Measurements from ENCODE around the gene PCNA. TPM values are rescaled to one million over a fixed set of nuclear protein-coding genes. Genes with fewer than 3 reads are reported as not detected.

The PCNA gene
- total and polyA plus RNA-seq, 2 donors (not counting 1 experiment from before 2014, with no cell fraction given): 75.6 to 144 TPM

GRCh38 chr20:5136096-5136495, 16.3 kb upstream of the PCNA start:
- Histone ChIP-seq H3K79me2 (ENCODE audit: control insufficient read depth, insufficient read depth, low read length) (peaks cover 21% of the 10 kb centered on the region), H3K36me3 (ENCODE audit: control insufficient read depth, insufficient read depth, low read length) (no peaks in the 10 kb centered on the region), H3K27me3 (ENCODE audit: control insufficient read depth, insufficient read depth, low read length) (no peaks in the 10 kb centered on the region), H3K4me3 (replicated peaks in 1 of 4; ENCODE audit: control extremely low read depth in 1 of 4, insufficient read depth in 1 of 4, low read depth in 3 of 4, low read length in 4 of 4) (no peak overlapping the region), H3K9me3 (ENCODE audit: control insufficient read depth, insufficient read depth, low read depth, low read length) (no peaks in the 10 kb centered on the region), H3K9ac (ENCODE audit: insufficient read depth, low read length) (no peak overlapping the region), H3K4me1 (ENCODE audit: control insufficient read depth, extremely low read depth, insufficient read depth, low read length) (no peaks in the 10 kb centered on the region), H2AFZ (ENCODE audit: low read length) (no peak overlapping the region), H3K27ac (ENCODE audit: insufficient read depth, low read length) (no peak overlapping the region), H4K20me1 (ENCODE audit: control insufficient read depth, extremely low read depth, insufficient read depth, low read length) (no peaks in the 10 kb centered on the region), H3K4me2 (ENCODE audit: extremely low read depth, insufficient read depth, low read length) (no peak overlapping the region)
- TF ChIP-seq CTCF (conservative IDR thresholded peaks at IDR 0.05 in 1 of 2, IDR thresholded peaks at IDR 0.05 in 1 of 2; ENCODE audit: low read depth in 1 of 2, low read length in 2 of 2): no peak
- TF ChIP-seq EZH2 (IDR thresholded peaks at IDR 0.05; ENCODE audit: low read length, missing control alignments): no peak
- peak in 1 of 2 donors; percentile 36 for DNase-seq (ENCODE audit: low read depth in 2 of 2)

DNA sequence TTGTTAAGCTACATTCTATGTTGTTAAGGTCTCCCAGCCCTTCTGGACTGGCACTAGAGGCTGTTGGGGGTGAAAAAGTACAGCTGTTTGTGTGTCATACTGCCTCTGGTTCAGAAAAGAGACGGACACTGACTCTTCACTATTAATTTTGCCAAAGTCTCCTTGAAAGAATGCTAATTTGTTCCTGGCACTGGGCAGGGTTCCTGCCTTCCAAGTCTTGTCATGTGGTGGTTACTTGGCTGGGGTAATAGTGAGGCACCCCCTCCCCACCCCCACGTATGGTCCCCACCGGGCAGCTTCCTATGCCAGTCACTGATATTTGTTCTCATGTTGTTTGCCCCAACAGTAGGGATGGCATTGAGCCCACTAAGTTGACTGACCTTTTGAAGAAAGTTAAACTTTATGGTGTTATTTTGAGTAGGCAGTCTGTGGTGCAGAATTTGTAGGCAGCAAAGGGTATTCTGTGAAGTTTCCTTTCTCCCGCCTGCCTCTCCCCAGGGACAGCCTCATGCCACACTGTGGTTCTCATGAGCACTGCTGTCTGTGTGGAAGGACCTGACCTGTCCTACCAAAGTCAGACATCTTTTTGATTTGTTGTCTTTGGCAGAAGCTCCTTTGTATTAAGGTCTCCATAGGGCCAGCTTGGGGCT, 15.7 kb upstream of the PCNA start:
- no peak for DNase-seq (ENCODE audit: low read depth in 2 of 2)
- H3K4me2 ChIP-seq (ENCODE audit: extremely low read depth, insufficient read depth, low read length): no peak overlapping the region
- H3K79me2 ChIP-seq (ENCODE audit: control insufficient read depth, insufficient read depth, low read length): peaks cover 21% of the 10 kb centered on the region
- TF ChIP-seq CTCF (conservative IDR thresholded peaks at IDR 0.05 in 1 of 2, IDR thresholded peaks at IDR 0.05 in 1 of 2; ENCODE audit: low read depth in 1 of 2, low read length in 2 of 2) (no peak), EZH2 (IDR thresholded peaks at IDR 0.05; ENCODE audit: low read length, missing control alignments) (no peak)
- no peak overlapping the region for H3K9ac ChIP-seq (ENCODE audit: insufficient read depth, low read length)
- no peak overlapping the region for H3K27ac ChIP-seq (ENCODE audit: insufficient read depth, low read length)
- H3K9me3 ChIP-seq (ENCODE audit: control insufficient read depth, insufficient read depth, low read depth, low read length): no peaks in the 10 kb centered on the region
- no peaks in the 10 kb centered on the region for H4K20me1 ChIP-seq (ENCODE audit: control insufficient read depth, extremely low read depth, insufficient read depth, low read length)
- no peaks in the 10 kb centered on the region for H3K4me1 ChIP-seq (ENCODE audit: control insufficient read depth, extremely low read depth, insufficient read depth, low read length)
- H2AFZ ChIP-seq (ENCODE audit: low read length): no peak overlapping the region
- no peaks in the 10 kb centered on the region for H3K36me3 ChIP-seq (ENCODE audit: control insufficient read depth, insufficient read depth, low read length)
- no peak overlapping the region for H3K4me3 ChIP-seq (replicated peaks in 1 of 4; ENCODE audit: control extremely low read depth in 1 of 4, insufficient read depth in 1 of 4, low read depth in 3 of 4, low read length in 4 of 4)
- H3K27me3 ChIP-seq (ENCODE audit: control insufficient read depth, insufficient read depth, low read length): no peaks in the 10 kb centered on the region

GRCh38 chr20:5133998-5134397, 14.2 kb upstream of the PCNA start:
- no peaks in the 10 kb centered on the region for H3K4me1 ChIP-seq (ENCODE audit: control insufficient read depth, extremely low read depth, insufficient read depth, low read length)
- no peaks in the 10 kb centered on the region for H3K27me3 ChIP-seq (ENCODE audit: control insufficient read depth, insufficient read depth, low read length)
- H3K79me2 ChIP-seq (ENCODE audit: control insufficient read depth, insufficient read depth, low read length): peaks cover 29% of the 10 kb centered on the region
- H3K4me3 ChIP-seq (replicated peaks in 1 of 4; ENCODE audit: control extremely low read depth in 1 of 4, insufficient read depth in 1 of 4, low read depth in 3 of 4, low read length in 4 of 4): no peak overlapping the region
- H3K9me3 ChIP-seq (ENCODE audit: control insufficient read depth, insufficient read depth, low read depth, low read length): no peaks in the 10 kb centered on the region
- no peaks in the 10 kb centered on the region for H4K20me1 ChIP-seq (ENCODE audit: control insufficient read depth, extremely low read depth, insufficient read depth, low read length)
- no peak overlapping the region for H3K27ac ChIP-seq (ENCODE audit: insufficient read depth, low read length)
- TF ChIP-seq EZH2 (IDR thresholded peaks at IDR 0.05; ENCODE audit: low read length, missing control alignments): no peak
- TF ChIP-seq CTCF (conservative IDR thresholded peaks at IDR 0.05 in 1 of 2, IDR thresholded peaks at IDR 0.05 in 1 of 2; ENCODE audit: low read depth in 1 of 2, low read length in 2 of 2): no peak
- H2AFZ ChIP-seq (ENCODE audit: low read length): no peak overlapping the region
- H3K4me2 ChIP-seq (ENCODE audit: extremely low read depth, insufficient read depth, low read length): no peak overlapping the region
- no peak overlapping the region for H3K9ac ChIP-seq (ENCODE audit: insufficient read depth, low read length)
- H3K36me3 ChIP-seq (ENCODE audit: control insufficient read depth, insufficient read depth, low read length): no peaks in the 10 kb centered on the region
- no peak for DNase-seq (ENCODE audit: low read depth in 2 of 2)
